Right kidney (tissue), 1 donor: ENCODE results near the gene EVI5L.

ENCODE experiments used
- DNase-seq: peaks from one replicate; pipeline ENCODE4 v3.0.0-alpha.2; 2016

EVI5L gene

DNA sequence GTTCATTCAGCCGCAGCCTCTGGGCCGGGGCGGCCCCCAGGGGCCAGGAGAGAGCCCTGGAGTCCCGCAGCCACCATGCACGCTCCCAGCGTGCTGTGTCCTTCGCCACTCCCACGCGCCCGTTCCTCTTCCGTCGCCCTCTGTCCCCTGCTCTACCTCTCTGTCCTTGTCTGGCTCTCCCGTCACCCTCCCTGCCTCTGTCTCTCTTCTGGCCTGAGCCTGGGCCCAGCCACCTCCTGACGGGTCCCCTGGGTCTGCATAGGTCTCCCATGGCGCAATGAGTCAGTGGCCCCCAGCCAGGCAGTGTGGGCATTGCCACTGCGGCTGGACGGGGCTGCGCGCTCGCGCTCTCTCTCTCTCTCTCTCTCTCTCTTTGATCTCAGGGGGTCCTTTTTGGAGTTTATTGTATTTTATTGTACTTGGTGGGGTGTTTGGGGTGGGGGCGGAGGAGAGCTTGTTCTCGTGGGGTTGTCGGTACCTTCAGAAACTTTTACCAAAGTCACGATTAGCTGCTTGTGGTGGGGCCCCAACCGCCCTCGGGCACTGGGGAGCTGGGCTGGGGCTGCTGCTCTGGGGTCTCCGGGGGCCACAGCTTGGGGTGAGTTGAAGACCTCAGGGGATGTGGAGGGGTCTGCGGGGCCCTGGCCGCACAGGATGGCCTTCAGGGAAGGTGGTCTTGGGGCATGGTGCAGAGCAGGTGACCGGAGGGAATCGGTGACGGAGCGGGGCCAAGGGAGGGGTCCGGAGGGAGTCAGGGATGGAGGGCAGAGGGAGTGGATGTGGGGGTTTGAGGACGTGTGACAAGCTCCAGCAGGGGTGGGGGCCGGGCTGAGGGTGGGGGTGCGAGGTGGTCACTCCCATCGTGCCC lies 82.9 kb downstream of the EVI5L start:
- no peak for DNase-seq

DNA sequence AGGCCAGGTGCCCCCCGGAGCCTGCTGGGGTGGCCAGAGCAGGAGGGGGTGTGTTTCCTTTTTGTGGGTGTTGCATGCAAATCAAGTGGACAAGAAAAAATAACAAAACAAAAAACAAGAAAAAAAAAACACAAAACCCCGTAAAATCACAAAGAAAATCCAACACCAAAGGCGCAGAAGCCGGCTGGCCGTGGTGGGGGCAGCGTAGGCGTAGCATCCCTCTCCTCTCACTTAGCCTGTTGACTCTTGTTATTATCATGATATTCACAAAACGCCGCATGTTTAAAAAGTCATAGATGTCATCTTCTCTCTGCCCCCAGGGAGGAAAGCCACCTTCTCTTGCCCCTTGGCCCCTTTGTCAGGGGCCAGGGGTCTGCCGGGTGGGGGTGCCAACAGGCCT lies 83.6 kb downstream of the EVI5L start:
- DNase-seq, result no peak

DNA sequence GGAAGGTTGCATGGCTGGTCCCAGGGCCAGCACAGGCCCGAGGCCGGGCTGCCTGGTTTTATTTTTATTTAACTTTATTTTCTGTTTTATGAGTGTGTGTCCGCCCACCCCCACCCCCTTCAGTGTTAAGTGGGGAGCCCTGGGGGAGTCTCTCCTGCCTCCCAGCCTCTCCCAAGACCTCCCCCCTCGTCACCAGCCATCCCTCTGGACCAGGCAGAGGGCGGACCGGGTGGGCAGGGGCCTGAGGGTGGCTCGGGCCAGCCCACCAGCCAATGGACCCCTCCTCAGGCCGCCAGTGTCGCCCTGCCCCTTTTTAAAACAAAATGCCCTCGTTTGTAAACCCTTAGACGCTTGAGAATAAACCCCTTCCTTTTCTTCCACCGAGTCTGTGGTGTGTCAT lies 84.1 kb downstream of the EVI5L start:
- DNase-seq, result no peak
